HL-60 (cell line): ENCODE data around the gene CNOT6.
"Not testable (repeated sequence)": the region's sequence is repeated elsewhere in the genome, so short reads cannot be mapped to it uniquely, and the experiment has no call there.

Experiments
- DNase-seq, 2 experiments: peaks; one replicate each; pipeline ENCODE4 v3.0.0-alpha.2; 2010 to 2020; ENCODE audit warnings: low read depth in 1 of 2, low spot score in 1 of 2
- H3K27ac ChIP-seq: fragments of 250-450 bp; sonication (Bioruptor Pico); replicated peaks from 2 replicates; pipeline ENCODE4 v1.5.1; 2020; ENCODE audit warnings: mild to moderate bottlenecking, moderate library complexity
- H3K27me3 ChIP-seq: fragments of 250-450 bp; sonication (Bioruptor Pico); 2 replicates; pipeline ENCODE4 v1.5.1; 2021; ENCODE audit warnings: mild to moderate bottlenecking, moderate library complexity; ENCODE audit not compliant: insufficient read depth, poor library complexity, severe bottlenecking
- H3K4me3 ChIP-seq: replicated peaks from 2 replicates; pipeline ENCODE4 v1.5.1; 2011; ENCODE audit warnings: mild to moderate bottlenecking, control low read depth, low read length; ENCODE audit not compliant: insufficient read depth
- CTCF ChIP-seq: IDR thresholded peaks from one replicate; pipeline ENCODE4 v1.5.1; 2011; ENCODE audit warnings: low read length, control low read depth, inconsistent platforms; ENCODE audit not compliant: insufficient read depth
- GABPA ChIP-seq: IDR thresholded peaks from 2 replicates; pipeline ENCODE4 v1.6.1; 2012; ENCODE audit warnings: low read depth
- POLR2AphosphoS5 ChIP-seq: IDR thresholded peaks from 2 replicates; pipeline ENCODE4 v1.6.1; 2012; ENCODE audit warnings: low read depth
- REST ChIP-seq: IDR thresholded peaks from 2 replicates; pipeline ENCODE4 v1.6.1; 2012; ENCODE audit warnings: low read depth; ENCODE audit not compliant: insufficient replicate concordance
- SPI1 ChIP-seq: IDR thresholded peaks from 2 replicates; pipeline ENCODE4 v1.6.1; 2012; ENCODE audit warnings: low read depth, mild to moderate bottlenecking, borderline replicate concordance

The CNOT6 gene

GRCh38 chr5:180470966-180471582 lies 23.1 kb upstream of the CNOT6 start:
- Histone ChIP-seq H3K27me3 (no peaks in the 10 kb centered on the region), H3K27ac (no peak overlapping the region), H3K4me3 (no peak overlapping the region)
- TF ChIP-seq REST (no peak), GABPA (no peak), CTCF (peak; percentile 70), SPI1 (no peak), POLR2AphosphoS5 (no peak)
- DNase-seq, result peak; percentile 13 to 30

GRCh38 chr5:180471866-180472265 lies 22.3 kb upstream of the CNOT6 start:
- TF ChIP-seq GABPA (no peak), REST (no peak), POLR2AphosphoS5 (no peak), SPI1 (no peak), CTCF (no peak)
- no peak for DNase-seq
- H3K4me3 ChIP-seq, result no peak overlapping the region
- no peaks in the 10 kb centered on the region for H3K27me3 ChIP-seq
- no peak overlapping the region for H3K27ac ChIP-seq

GRCh38 chr5:180472269-180472668 lies 21.9 kb upstream of the CNOT6 start:
- no peak for TF ChIP-seq REST
- no peak for TF ChIP-seq GABPA
- TF ChIP-seq POLR2AphosphoS5, result no peak
- TF ChIP-seq SPI1, result no peak
- no peak for TF ChIP-seq CTCF
- Histone ChIP-seq H3K27ac (no peak overlapping the region), H3K4me3 (no peak overlapping the region), H3K27me3 (no peaks in the 10 kb centered on the region)
- DNase-seq, result no peak

- not testable (repeated sequence) for H3K4me3 ChIP-seq, DNase-seq, H3K27me3 ChIP-seq, H3K27ac ChIP-seq
Measured at GRCh38 chr5:180473386-180473785, 20.8 kb upstream of the CNOT6 start.
